ENCODE results near the gene INAFM2.

INAFM2 gene

GRCh38 chr15:40323239-40323952 lies at the start of gene INAFM2:
TSS of gene INAFM2 (plus strand) at chr15:40323692. CDS start at chr15:40324056, 364 bp downstream.
- peak; percentile 83 to 89 (median 86) for DNase-seq

- DNase-seq, result peak; percentile 36 to 72 (median 61)
Measured at GRCh38 chr15:40274350-40275274, 48.9 kb upstream of the INAFM2 start.

- no peak for DNase-seq
Measured at GRCh38 chr15:40275523-40275922, 48.0 kb upstream of the INAFM2 start.

- DNase-seq, result no peak
Measured at GRCh38 chr15:40275954-40276353, 47.5 kb upstream of the INAFM2 start.

GRCh38 chr15:40276927-40277326 lies 46.6 kb upstream of the INAFM2 start:
- no peak for DNase-seq

GRCh38 chr15:40277471-40277870 lies 46.0 kb upstream of the INAFM2 start:
- no peak for DNase-seq

- DNase-seq, result no peak
Measured at GRCh38 chr15:40278026-40278425, 45.5 kb upstream of the INAFM2 start.

- DNase-seq, result peak; percentile 48 to 81 (median 79)
Measured at GRCh38 chr15:40279437-40280141, 43.9 kb upstream of the INAFM2 start.

GRCh38 chr15:40280260-40281056 lies 43.0 kb upstream of the INAFM2 start:
- DNase-seq, result peak in 1 of 3 experiments; percentile 34

- no peak for DNase-seq
Measured at GRCh38 chr15:40281057-40281800, 42.3 kb upstream of the INAFM2 start.

GRCh38 chr15:40281801-40282146 lies 41.7 kb upstream of the INAFM2 start:
- no peak for DNase-seq

- peak in 2 of 3 experiments; percentile 64 to 65 for DNase-seq
Measured at GRCh38 chr15:40282147-40282868, 41.2 kb upstream of the INAFM2 start.

GRCh38 chr15:40282869-40283614 lies 40.5 kb upstream of the INAFM2 start, which contains the start of gene ANKRD63:
TSS of gene ANKRD63 (minus strand) at chr15:40283064. CDS start at chr15:40282586, 478 bp downstream.
- DNase-seq, result peak in 2 of 3 experiments; percentile 60 to 65

- DNase-seq, result peak in 1 of 3 experiments; percentile 4
Measured at GRCh38 chr15:40283615-40284300, 39.7 kb upstream of the INAFM2 start.

- DNase-seq, result no peak
Measured at GRCh38 chr15:40285151-40285550, 38.3 kb upstream of the INAFM2 start.

GRCh38 chr15:40285554-40286011 lies 37.9 kb upstream of the INAFM2 start:
- DNase-seq, result no peak

- DNase-seq, result no peak
Measured at GRCh38 chr15:40286061-40286532, 37.4 kb upstream of the INAFM2 start.

- no peak for DNase-seq
Measured at GRCh38 chr15:40286794-40287193, 36.7 kb upstream of the INAFM2 start.

- no peak for DNase-seq
Measured at GRCh38 chr15:40287505-40287904, 36.0 kb upstream of the INAFM2 start.

All from NCI-H1417 (cell line).